Progenitor cell of endocrine pancreas (in vitro differentiated cells): ENCODE data around the gene DBH. TPM values are rescaled to one million over a fixed set of nuclear protein-coding genes. Genes with fewer than 3 reads are reported as not detected.

Source experiments
- DNase-seq: peaks from one replicate; pipeline ENCODE4 v3.0.0; 2021; ENCODE audit warnings: low spot score; ENCODE audit not compliant: unreplicated experiment
- H3K27ac Mint-ChIP-seq: 2 replicates; pipeline ENCODE4 v1.8.0; 2021; ENCODE audit warnings: mild to moderate bottlenecking, moderate library complexity, mixed read lengths
- H3K27me3 Mint-ChIP-seq: 2 replicates; pipeline ENCODE4 v1.8.0; 2021; ENCODE audit warnings: mixed read lengths
- H3K36me3 Mint-ChIP-seq: 2 replicates; pipeline ENCODE4 v1.8.0; 2022; ENCODE audit warnings: mixed read lengths; ENCODE audit not compliant: insufficient read depth
- H3K4me1 Mint-ChIP-seq: 2 replicates; pipeline ENCODE4 v1.8.0; 2021; ENCODE audit warnings: low read depth, mixed read lengths
- H3K4me3 Mint-ChIP-seq: 2 replicates; pipeline ENCODE4 v1.8.0; 2021; ENCODE audit warnings: low read depth, mild to moderate bottlenecking, moderate library complexity, mixed read lengths
- H3K9me3 Mint-ChIP-seq: 2 replicates; pipeline ENCODE4 v1.8.0; 2021; ENCODE audit warnings: low read depth, mixed read lengths
- total RNA-seq: library from RNA; stranded (reverse); gene quantifications from 2 replicates; pipeline ENCODE4 v1.2.1, GENCODE V29; 2021
- TF ChIP-seq, protein P1 (sequence below): fragments of 200-600 bp; sonication (generic); IDR thresholded peaks from one replicate; pipeline ENCODE4 v1.5.0; 2021; ENCODE audit warnings: antibody characterized with exemption, mild to moderate bottlenecking; ENCODE audit not compliant: unreplicated experiment

The DBH gene
- total RNA-seq, 1 donor from 2014 or later, result not detected

DNA sequence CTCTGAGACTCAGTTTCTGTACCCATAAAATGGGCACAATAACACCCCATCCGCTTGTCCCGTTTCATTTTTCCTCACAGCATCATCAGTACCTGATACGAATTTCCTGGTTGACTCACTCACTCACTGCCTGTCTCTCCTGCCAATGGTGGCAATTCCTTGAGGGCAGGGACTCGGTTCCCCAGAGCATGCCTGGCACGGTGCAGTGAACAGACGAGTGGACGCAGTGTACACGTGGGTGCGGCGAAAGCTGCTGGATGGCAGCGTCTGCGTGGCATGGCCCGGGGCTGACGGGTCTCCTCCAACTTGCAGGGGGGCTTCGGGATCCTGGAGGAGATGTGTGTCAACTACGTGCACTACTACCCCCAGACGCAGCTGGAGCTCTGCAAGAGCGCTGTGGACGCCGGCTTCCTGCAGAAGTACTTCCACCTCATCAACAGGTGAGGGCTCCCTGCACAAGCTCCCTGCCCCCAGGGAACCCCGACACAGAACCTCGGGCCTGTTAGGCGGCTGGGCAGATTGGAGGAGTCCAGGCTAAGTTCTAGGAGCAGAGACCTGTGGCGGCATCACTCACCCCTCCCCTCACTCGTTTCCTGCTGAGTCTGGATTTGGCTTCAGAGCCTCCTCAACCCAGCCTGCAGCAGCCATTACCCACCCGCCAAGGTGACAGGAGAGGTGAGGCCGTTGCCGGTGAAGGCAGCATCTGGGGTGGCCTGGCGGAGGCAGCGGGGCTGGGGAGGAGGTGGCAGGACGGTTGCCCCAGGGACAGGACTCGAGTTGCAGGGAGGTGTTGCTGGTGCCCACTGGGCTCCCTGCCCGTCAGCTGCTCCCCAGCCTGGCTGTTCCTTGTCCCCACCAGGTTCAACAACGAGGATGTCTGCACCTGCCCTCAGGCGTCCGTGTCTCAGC lies 20.3 kb downstream of the DBH start:
- no peaks in the 10 kb centered on the region for H3K36me3 Mint-ChIP-seq
- TF ChIP-seq, protein P1, sequence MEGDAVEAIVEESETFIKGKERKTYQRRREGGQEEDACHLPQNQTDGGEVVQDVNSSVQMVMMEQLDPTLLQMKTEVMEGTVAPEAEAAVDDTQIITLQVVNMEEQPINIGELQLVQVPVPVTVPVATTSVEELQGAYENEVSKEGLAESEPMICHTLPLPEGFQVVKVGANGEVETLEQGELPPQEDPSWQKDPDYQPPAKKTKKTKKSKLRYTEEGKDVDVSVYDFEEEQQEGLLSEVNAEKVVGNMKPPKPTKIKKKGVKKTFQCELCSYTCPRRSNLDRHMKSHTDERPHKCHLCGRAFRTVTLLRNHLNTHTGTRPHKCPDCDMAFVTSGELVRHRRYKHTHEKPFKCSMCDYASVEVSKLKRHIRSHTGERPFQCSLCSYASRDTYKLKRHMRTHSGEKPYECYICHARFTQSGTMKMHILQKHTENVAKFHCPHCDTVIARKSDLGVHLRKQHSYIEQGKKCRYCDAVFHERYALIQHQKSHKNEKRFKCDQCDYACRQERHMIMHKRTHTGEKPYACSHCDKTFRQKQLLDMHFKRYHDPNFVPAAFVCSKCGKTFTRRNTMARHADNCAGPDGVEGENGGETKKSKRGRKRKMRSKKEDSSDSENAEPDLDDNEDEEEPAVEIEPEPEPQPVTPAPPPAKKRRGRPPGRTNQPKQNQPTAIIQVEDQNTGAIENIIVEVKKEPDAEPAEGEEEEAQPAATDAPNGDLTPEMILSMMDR, result no peak
- H3K9me3 Mint-ChIP-seq, result no peaks in the 10 kb centered on the region
- peaks cover 4% of the 10 kb centered on the region for H3K4me1 Mint-ChIP-seq
- no peak overlapping the region for H3K27ac Mint-ChIP-seq
- peaks cover 41% of the 10 kb centered on the region for H3K27me3 Mint-ChIP-seq
- no peak for DNase-seq
- H3K4me3 Mint-ChIP-seq, result no peak overlapping the region

DNA sequence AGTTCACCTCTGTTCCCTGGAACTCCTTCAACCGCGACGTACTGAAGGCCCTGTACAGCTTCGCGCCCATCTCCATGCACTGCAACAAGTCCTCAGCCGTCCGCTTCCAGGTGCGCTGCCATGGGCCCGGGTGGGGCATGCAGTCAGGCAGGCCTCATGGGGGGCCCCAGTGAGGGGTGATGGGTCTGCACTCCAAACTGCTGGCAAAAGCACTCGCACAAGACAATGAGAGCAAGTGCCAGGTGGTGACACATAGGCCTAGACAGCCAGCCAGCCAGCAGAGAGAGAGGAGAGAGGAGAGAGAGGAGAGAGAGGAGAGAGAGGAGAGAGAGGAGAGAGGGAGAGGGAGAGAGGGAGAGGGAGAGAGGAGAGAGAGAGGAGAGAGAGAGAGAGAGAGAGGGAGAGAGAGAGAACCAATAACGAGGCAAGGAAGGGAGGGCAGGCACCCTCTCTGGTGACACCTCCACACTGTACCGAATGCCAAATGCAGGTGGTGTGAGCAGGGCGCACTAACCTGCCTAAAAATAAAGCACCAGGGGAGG lies 21.0 kb downstream of the DBH start:
- no peak for DNase-seq
- Mint-ChIP-seq H3K27ac (no peak overlapping the region), H3K36me3 (no peaks in the 10 kb centered on the region), H3K27me3 (peaks cover 43% of the 10 kb centered on the region), H3K9me3 (no peaks in the 10 kb centered on the region), H3K4me1 (peaks cover 4% of the 10 kb centered on the region), H3K4me3 (no peak overlapping the region)
- TF ChIP-seq, protein P1, result no peak

DNA sequence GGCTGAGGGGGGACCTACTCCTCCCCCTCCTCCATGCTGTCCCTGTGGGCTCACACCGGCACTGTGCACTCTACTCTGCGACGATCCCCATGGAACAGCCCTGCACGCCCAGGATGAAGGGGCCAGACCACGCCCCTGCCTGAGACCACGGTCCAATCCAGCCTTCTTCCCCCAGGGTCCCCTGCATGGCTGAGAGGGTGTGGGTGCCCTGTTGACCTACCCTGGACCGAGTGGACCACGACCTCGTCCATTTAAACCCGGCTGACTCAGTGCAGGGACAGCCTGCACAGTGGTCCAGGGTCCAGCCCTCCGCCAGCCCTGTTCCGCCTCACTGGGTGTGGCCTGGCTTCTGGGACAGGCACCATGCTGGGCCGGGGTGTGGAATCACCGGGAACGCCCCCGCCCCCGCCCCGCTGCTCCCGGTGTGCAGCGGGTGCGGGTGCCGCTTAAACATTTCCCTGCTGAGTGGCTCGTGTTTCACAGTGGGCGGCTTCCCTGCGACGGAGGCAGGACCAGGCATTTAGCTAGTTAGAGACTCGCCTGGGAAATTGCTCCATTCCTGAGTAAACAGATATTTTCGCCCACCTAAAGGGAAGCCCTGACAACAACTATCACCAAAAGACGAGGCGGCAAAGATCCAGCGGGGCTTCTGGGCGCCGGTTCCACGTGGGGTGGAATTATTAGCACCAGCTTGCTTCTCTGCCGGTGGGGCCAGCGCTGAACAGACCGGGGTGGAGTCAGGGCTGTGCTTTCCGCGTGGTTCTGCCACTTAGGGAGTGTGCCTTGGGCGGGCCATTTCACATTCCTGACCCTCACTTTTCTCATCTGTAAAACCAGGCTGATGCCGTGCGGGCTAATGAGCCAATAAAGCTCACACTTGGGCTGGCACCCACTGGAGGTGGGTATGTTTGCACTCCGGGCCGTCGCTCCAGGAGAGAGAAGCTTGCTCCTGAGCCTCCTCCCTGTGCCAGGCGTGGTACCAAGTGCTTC lies 22.6 kb downstream of the DBH start:
- H3K9me3 Mint-ChIP-seq, result no peaks in the 10 kb centered on the region
- TF ChIP-seq, protein P1, result no peak
- H3K4me1 Mint-ChIP-seq, result peaks cover 4% of the 10 kb centered on the region
- no peaks in the 10 kb centered on the region for H3K36me3 Mint-ChIP-seq
- peaks cover 47% of the 10 kb centered on the region for H3K27me3 Mint-ChIP-seq
- no peak for DNase-seq
- no peak overlapping the region for H3K27ac Mint-ChIP-seq
- H3K4me3 Mint-ChIP-seq, result peak overlapping the region; percentile 11

DNA sequence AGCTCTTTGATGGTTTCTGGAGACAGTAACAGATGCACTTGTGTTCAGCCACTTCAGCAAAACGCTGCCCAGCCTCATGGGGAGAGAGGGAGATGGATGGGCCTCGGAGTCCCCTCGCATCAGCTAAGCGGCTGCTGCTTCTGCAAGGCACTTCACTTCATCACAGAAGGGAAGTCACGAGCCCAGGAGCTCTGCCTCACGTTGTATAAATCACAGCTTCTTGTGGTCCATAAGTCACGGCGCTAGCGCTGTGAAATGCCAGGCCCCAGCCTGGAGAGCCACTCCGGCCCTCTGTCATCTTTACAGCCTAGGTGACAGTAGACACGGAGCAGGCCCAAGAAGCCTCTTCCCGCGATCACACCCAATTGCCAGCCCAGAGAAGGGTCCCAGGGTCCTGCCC lies 23.4 kb downstream of the DBH start:
- no peak overlapping the region for H3K4me3 Mint-ChIP-seq
- H3K27ac Mint-ChIP-seq, result no peak overlapping the region
- peaks cover 47% of the 10 kb centered on the region for H3K27me3 Mint-ChIP-seq
- H3K4me1 Mint-ChIP-seq, result peaks cover 4% of the 10 kb centered on the region
- TF ChIP-seq, protein P1, result no peak
- DNase-seq, result no peak
- H3K36me3 Mint-ChIP-seq, result no peaks in the 10 kb centered on the region
- no peaks in the 10 kb centered on the region for H3K9me3 Mint-ChIP-seq
